Astrocyte of the spinal cord (primary cell): ENCODE results near the gene HOXD12.

Source experiments
- DNase-seq: peaks from one replicate; pipeline ENCODE4 v3.0.0; 2011; ENCODE audit warnings: low read depth, low spot score
- H3K4me3 ChIP-seq: 2 replicates; pipeline ENCODE4 v1.5.1; 2011; ENCODE audit warnings: low read depth, mild to moderate bottlenecking, low read length, moderate library complexity
- CTCF ChIP-seq: IDR thresholded peaks from 2 replicates; pipeline ENCODE4 v1.5.1; 2012; ENCODE audit warnings: low read depth, mild to moderate bottlenecking, low read length, inconsistent platforms
- in situ Hi-C: cut with HindIII; loops from 2 replicates; pipeline ENCODE4 v1.10.0; 2017; ENCODE audit warnings: low sequenced_read_pairs

The HOXD12 gene

GRCh38 chr2:176130147-176130956 is 30.8 kb downstream of the HOXD12 start:
- in situ Hi-C loops, result no loop called here
- DNase-seq, result peak; percentile 73
- peak overlapping the region; percentile 37 for H3K4me3 ChIP-seq
- no peak for TF ChIP-seq CTCF

GRCh38 chr2:176130957-176131847 is 31.6 kb downstream of the HOXD12 start:
- in situ Hi-C loops, result no loop called here
- TF ChIP-seq CTCF, result no peak
- peak; percentile 11 for DNase-seq
- H3K4me3 ChIP-seq, result peak overlapping the region; percentile 37

GRCh38 chr2:176131848-176132158 is 32.2 kb downstream of the HOXD12 start:
- no peak for TF ChIP-seq CTCF
- peak overlapping the region; percentile 12 for H3K4me3 ChIP-seq
- in situ Hi-C loops, result no loop called here
- DNase-seq, result no peak

DNA sequence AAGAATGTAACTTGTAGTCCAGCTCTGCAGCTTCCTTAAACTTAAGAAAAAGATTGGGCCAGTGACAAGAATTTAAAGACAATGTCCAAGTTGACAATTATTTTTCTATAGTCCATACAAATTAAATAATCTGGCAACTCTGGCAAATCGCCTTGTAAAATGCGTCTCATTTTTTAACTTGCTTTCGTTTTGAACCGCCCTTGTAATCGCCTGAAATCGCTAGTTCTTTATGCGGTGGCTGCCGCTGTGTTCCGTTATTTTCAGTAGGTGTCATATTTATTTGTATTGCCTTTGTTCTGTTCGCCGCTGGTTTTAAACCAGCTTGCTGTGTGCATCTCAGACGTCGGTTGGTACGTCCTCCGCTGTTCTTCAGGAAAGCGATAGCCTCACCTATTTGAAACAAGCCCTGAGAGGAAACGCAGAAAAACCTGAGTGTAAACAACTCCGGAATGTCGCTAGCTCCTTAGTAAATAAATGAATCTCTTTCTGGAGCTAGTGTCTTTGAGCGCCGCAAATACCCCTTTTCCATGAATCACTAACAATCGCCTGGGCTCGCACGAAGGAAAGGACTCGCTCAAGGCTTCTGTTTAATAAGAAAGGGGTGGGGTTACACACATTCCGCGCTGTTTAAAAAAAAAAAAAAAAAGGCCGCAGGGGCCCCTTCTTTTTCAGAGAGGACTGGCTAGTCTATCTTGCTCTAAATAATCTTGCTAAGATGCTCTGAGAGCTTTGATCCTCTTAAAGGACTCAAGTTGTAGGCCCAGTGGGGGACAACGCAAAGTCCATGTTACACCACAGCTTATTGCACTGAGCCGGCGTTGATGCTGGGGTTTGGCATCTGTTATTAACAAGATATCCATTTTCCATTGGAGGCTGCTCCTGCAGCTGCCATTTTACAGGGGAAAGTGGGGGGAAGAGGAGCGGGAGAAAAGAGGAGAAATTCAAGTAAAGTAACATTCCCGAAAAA is 32.9 kb downstream of the HOXD12 start:
- peak; percentile 60 for DNase-seq
- H3K4me3 ChIP-seq, result peak overlapping the region; percentile 12
- TF ChIP-seq CTCF, result no peak
- in situ Hi-C loops, result no loop called here

- no peak for TF ChIP-seq CTCF
- H3K4me3 ChIP-seq, result no peak overlapping the region
- no peak for DNase-seq
- in situ Hi-C loops, result no loop called here
Measured at GRCh38 chr2:176133389-176133788, 33.8 kb downstream of the HOXD12 start.

- no peak for DNase-seq
- in situ Hi-C loops, result no loop called here
- H3K4me3 ChIP-seq, result no peak overlapping the region
- TF ChIP-seq CTCF, result no peak
Measured at GRCh38 chr2:176134035-176134434, 34.4 kb downstream of the HOXD12 start.
